HG02588 (cell line): ENCODE data around the gene MARCHF10.
"Not testable (repeated sequence)": the region's sequence is repeated elsewhere in the genome, so short reads cannot be mapped to it uniquely, and the experiment has no call there.

Experiments used
- ATAC-seq: cut with Tn5 transposase; IDR thresholded peaks from one replicate; pipeline ENCODE4 v1.9.1; 2021; ENCODE audit warnings: mild to moderate bottlenecking, moderate library complexity; ENCODE audit not compliant: unreplicated experiment

The MARCHF10 gene, protein sequence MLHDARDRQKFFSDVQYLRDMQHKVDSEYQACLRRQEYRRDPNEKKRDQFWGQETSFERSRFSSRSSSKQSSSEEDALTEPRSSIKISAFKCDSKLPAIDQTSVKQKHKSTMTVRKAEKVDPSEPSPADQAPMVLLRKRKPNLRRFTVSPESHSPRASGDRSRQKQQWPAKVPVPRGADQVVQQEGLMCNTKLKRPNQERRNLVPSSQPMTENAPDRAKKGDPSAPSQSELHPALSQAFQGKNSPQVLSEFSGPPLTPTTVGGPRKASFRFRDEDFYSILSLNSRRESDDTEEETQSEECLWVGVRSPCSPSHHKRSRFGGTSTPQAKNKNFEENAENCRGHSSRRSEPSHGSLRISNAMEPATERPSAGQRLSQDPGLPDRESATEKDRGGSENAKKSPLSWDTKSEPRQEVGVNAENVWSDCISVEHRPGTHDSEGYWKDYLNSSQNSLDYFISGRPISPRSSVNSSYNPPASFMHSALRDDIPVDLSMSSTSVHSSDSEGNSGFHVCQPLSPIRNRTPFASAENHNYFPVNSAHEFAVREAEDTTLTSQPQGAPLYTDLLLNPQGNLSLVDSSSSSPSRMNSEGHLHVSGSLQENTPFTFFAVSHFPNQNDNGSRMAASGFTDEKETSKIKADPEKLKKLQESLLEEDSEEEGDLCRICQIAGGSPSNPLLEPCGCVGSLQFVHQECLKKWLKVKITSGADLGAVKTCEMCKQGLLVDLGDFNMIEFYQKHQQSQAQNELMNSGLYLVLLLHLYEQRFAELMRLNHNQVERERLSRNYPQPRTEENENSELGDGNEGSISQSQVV

GRCh38 chr17:62807812-62808575, at the start of gene MARCHF10:
Gene MARCHF10 (minus strand): TSS chr17:62808314. CDS start chr17:62801735, 6,579 bp downstream.
- ATAC-seq: no peak

GRCh38 chr17:62857526-62857925, 49.4 kb upstream of the MARCHF10 start:
- ATAC-seq: no peak

GRCh38 chr17:62856594-62856993, 48.5 kb upstream of the MARCHF10 start:
- no peak for ATAC-seq

DNA sequence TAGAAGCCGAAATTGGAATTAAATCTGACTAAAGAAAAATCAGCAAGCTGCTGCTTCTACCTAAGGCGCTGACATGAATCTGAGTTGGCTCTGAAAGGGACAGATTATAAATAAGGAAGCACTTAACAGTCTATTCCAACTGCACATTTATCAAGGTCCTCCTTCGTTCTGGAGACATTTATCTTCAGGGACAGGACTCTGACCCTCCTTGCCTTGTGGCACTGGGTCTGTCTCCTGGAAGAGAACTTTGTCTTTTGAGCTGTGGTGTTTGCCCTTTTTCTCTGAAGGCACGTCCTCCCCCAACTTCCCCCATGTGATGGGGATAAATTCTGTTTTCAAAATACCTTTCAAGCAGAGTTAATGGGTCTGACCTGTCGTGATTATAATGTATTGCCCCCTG, 47.0 kb upstream of the MARCHF10 start:
- ATAC-seq: no peak

- ATAC-seq: no peak
Measured at GRCh38 chr17:62854098-62854680, 46.1 kb upstream of the MARCHF10 start.

DNA sequence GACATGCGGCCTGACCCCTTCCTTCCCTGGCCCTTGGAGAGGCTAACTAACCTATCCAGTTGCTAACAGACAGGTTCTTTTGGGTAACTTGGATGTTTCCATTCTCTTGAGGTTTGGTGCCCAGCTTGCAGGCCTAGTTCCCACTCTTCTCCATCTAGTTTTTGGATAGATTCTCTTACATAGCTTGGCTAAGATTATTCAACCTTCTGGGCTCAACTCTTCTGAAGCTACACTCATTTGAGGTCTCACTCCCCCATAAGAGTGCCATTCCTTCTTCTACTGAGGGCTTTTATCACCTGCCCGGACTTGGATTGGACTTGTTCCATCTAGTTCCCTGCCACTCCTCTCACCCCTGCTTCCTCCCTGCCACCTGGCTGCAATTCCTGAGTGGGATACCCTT, 44.1 kb upstream of the MARCHF10 start:
- ATAC-seq: no peak

GRCh38 chr17:62849591-62850415, 41.7 kb upstream of the MARCHF10 start:
- not testable (repeated sequence) for ATAC-seq

GRCh38 chr17:62848334-62848733, 40.2 kb upstream of the MARCHF10 start:
- ATAC-seq: no peak

DNA sequence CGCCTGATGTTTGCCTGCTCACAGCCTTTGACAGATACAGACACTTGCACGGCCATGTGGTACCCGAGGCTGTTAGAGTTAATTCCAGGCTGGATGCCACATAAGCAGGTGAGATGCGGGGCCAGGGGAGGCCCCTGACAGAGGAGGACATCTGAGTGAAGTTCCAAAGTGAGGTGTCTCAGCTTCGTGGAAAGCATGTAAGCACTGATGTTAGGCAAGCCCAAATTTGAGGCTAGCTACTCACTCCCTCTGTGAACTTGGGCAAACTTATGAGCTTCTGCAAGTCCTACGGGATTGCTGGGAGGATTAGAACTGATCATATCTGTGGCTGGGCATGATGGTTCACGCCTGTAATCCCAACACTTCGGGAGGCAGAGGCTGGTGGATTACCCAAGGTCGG, 39.3 kb upstream of the MARCHF10 start:
- ATAC-seq: no peak

GRCh38 chr17:62840871-62841270, 32.8 kb upstream of the MARCHF10 start:
- ATAC-seq: no peak

GRCh38 chr17:62833816-62834215, 25.7 kb upstream of the MARCHF10 start:
- ATAC-seq: not testable (repeated sequence)

- ATAC-seq: no peak
Measured at GRCh38 chr17:62832405-62832804, 24.3 kb upstream of the MARCHF10 start.

DNA sequence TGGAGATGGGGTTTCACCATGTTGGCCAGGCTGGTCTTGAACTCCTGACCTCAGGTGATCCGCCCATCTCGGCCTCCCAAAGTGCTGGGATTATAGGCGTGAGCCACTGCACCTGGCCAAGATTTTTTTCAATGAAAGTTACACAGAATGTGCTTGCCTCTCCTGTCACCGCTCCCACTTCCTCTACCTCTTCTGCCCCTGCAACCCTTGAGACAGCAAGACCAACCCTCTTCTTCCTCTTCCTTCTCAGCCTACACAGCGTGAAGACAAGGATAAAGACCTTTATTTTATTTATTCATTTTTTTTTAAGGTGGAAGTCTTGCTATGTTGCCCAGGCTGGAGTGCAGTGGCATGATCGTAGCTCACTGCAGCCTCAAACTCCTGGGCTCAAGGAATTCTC, 23.0 kb upstream of the MARCHF10 start:
- not testable (repeated sequence) for ATAC-seq

DNA sequence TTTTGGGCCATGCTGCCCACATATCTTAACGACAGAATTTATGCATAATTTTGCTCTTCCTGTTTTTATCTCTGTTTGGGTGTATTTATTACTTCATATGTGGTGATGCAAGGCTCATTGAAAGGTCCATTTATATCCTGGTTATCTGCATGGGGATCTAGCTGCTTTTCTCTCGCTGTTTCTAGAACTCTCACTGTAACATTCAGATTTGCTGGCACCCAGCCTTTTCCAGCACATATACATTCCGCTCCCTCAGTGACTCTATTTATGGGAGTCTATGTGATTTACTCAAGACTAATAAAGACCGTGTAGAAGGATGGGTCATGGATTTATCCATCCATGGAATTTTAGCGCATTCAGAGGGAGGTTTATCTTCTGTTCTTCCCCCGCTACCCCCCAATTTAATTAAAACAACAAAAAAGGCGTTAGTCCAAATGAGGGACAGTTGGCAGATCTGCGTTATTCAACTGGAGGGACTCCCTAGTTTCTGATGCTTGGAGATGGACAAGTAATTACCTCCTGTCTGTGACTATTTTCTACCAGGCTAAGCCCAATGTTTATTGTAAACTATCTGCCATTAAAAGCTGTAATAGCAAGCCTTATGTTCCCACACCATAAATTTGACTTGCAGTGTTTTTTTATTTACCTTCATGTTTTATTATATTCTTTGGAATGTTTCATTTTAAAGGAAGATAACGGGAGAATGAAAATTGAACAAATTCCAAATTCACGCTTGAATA, 19.8 kb upstream of the MARCHF10 start:
- ATAC-seq: no peak

DNA sequence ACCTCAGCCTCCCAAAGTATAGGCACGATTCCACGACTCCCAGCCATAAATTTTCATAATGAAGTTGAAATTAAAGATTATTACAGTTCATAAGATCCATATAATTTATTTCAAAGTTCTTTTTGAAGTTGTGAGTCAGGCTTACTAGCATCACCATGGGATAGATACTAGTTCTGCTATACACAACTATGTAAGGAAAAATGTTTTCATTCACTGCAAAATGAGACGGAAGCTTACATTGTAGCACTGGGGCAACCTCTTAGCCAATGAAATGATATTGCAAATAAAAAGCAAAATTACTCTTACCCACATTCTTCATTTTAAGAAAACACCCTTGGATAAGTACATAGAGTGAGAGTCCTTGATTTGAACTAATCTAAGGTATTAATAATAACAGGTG, 18.8 kb upstream of the MARCHF10 start:
- ATAC-seq: no peak

- ATAC-seq: no peak
Measured at GRCh38 chr17:62825182-62825581, 17.1 kb upstream of the MARCHF10 start.

DNA sequence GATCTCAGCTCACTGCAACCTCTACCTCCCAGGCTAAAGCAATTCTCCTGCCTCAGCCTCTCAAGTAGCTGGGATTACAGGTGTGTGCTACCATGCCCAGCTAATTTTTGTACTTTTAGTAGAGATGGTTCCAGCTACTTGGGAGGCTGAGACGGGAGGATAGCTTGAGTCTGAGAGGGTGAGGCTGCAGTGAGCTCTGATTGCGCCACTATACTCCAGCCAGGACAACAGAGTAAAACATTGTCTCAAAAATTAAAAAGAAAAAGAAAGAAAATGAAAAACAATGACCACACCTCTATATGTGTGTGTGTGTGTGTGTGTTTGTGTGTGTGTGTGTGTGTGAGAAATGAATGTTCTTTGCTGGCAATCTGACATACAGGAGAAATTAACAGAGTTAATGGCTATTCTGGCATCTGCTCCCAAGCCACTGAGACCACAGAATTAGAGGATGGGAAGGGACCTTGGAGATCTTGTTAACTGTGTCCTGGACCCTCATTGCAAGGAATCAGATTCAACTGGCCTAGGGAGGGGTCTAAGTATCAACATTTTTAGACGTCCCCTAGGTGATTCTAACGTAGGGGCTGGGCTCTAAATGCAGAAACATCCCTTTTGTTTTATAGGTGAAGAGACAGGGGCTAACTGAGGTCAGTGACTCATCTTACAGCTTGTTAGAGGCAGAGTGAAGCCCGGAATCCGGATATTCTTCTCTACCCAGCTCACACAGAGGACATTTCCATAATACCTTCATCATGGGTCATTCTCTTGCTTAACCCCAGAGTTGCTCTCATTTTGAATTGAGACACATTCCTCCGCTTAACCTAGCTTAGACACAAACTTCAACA, 16.4 kb upstream of the MARCHF10 start:
- no peak for ATAC-seq

GRCh38 chr17:62823111-62823893, 15.2 kb upstream of the MARCHF10 start:
- no peak for ATAC-seq
